ENCODE results near the gene PDSS2. TPM values are rescaled to one million over a fixed set of nuclear protein-coding genes. Genes with fewer than 3 reads are reported as not detected.

PDSS2 gene
- total and polyA plus RNA-seq, 2 of the 4 experiments (the other 2 are of a cell fraction), result 8.6 to 9.2 TPM

- no peak for TF ChIP-seq FOS (IDR thresholded peaks at IDR 0.05; ENCODE audit: low read depth, low read length)
- no peak for TF ChIP-seq MAFK (IDR thresholded peaks at IDR 0.05; ENCODE audit: low read depth, low read length)
Observed at GRCh38 chr6:107114213-107114925, 345.0 kb downstream of the PDSS2 start (continued).

GRCh38 chr6:107110200-107110599 is 349.2 kb downstream of the PDSS2 start:
- Histone ChIP-seq H3K18ac (ENCODE audit: low read depth, low read length) (no peak overlapping the region), H3K36me3 (ENCODE audit: control insufficient read depth, insufficient read depth, low read length) (no peaks in the 10 kb centered on the region)
- CTCF ChIA-PET, result no interaction called here
- TF ChIP-seq CTCF (conservative IDR thresholded peaks at IDR 0.05; ENCODE audit: low read depth, low read length) (no peak), CHD1 (IDR thresholded peaks at IDR 0.05; ENCODE audit: low read depth, low read length) (no peak), MXI1 (IDR thresholded peaks at IDR 0.05; ENCODE audit: borderline replicate concordance, low read depth, low read length) (no peak), FOS (IDR thresholded peaks at IDR 0.05; ENCODE audit: low read depth, low read length) (no peak), USF2 (IDR thresholded peaks at IDR 0.05; ENCODE audit: low read depth, low read length) (no peak), NFE2L2 (IDR thresholded peaks at IDR 0.05; ENCODE audit: low read depth, low read length) (no peak), ELK1 (IDR thresholded peaks at IDR 0.05; ENCODE audit: borderline replicate concordance, low read depth, low read length) (no peak), RFX5 (IDR thresholded peaks at IDR 0.05; ENCODE audit: low read depth, low read length) (no peak), MAFK (IDR thresholded peaks at IDR 0.05; ENCODE audit: low read depth, low read length) (no peak), POLR2A (IDR thresholded peaks at IDR 0.05; ENCODE audit: low read depth, low read length) (no peak), BHLHE40 (IDR thresholded peaks at IDR 0.05; ENCODE audit: low read depth, low read length) (no peak), RAD21 (IDR thresholded peaks at IDR 0.05; ENCODE audit: low read length) (no peak), CEBPB (IDR thresholded peaks at IDR 0.05; ENCODE audit: low read depth, low read length) (no peak), MAZ (IDR thresholded peaks at IDR 0.05; ENCODE audit: borderline replicate concordance, low read depth, low read length) (no peak)

More at GRCh38 chr6:107110200-107110599, 349.2 kb downstream of the PDSS2 start:
- Histone ChIP-seq H4K20me1 (ENCODE audit: insufficient read depth, low read length) (peaks cover 4% of the 10 kb centered on the region; the same call in 1 of the 2 replicates), H3K56ac (ENCODE audit: extremely low read depth, insufficient read depth, low read length) (no peak overlapping the region), H2BK5ac (ENCODE audit: low read depth, low read length, poor library complexity, severe bottlenecking) (no peak overlapping the region), H4K91ac (ENCODE audit: insufficient read depth, low read depth, low read length) (no peak overlapping the region), H3K4ac (ENCODE audit: low read depth, low read length) (no peak overlapping the region), H3K9ac (ENCODE audit: low read depth, low read length) (no peak overlapping the region), H2AK9ac (replicated peaks; ENCODE audit: low read depth, low read length, poor library complexity) (no peak overlapping the region), H3K9me3 (ENCODE audit: control insufficient read depth, insufficient read depth, low read length) (no peaks in the 10 kb centered on the region), H3K23ac (ENCODE audit: low read depth, low read length) (no peak overlapping the region), H4K8ac (ENCODE audit: low read depth in 2 of 2, low read length in 2 of 2) (no peak overlapping the region), H3K4me3 (ENCODE audit: insufficient read depth, low read depth, low read length) (no peak overlapping the region), H4K5ac (ENCODE audit: low read depth, low read length) (no peak overlapping the region), H3K14ac (replicated peaks; ENCODE audit: low read depth, low read length) (no peak overlapping the region), H3K27me3 (ENCODE audit: control insufficient read depth, insufficient read depth, low read length) (no peaks in the 10 kb centered on the region), H3K4me2 (ENCODE audit: low read depth, low read length) (no peak overlapping the region), H3K9me1 (ENCODE audit: insufficient read depth, low read length) (no peaks in the 10 kb centered on the region), H2AFZ (replicated peaks; ENCODE audit: low read length, poor library complexity) (no peak overlapping the region), H3K4me1 (ENCODE audit: control insufficient read depth, insufficient read depth, low read length) (no peaks in the 10 kb centered on the region), H3K79me1 (ENCODE audit: low read depth in 1 of 2, low read length in 2 of 2) (peaks cover 0 to 10% of the 10 kb centered on the region in 2 experiments; a peak in 1 of 4 replicates), H3K27ac (ENCODE audit: insufficient read depth, low read length) (no peak overlapping the region), H2BK120ac (ENCODE audit: low read depth, low read length) (no peak overlapping the region), H2BK15ac (ENCODE audit: low read depth, low read length) (no peak overlapping the region), H2AK5ac (ENCODE audit: low read depth, low read length) (no peak overlapping the region), H2BK20ac (ENCODE audit: low read depth, low read length) (no peak overlapping the region)
- WGBS, 2 experiments (ENCODE audit: extremely low coverage in 2 of 2, insufficient read length in 1 of 2), result no CpG with 5 or more reads among the region's 1 CpG
- ATAC-seq (ENCODE audit: low read depth) (no peak), DNase-seq (no peak)
- intact Hi-C loops (cut with micrococcal nuclease), result no loop called here
- dilution Hi-C loops (cut with HindIII; ENCODE audit: low sequenced_read_pairs, unreplicated experiment), result no loop called here
- POLR2A ChIA-PET (ENCODE audit: unreplicated experiment), result no interaction called here
- in situ Hi-C loops (cut with MboI; ENCODE audit: low sequenced_read_pairs), result no loop called here
- BruUV-seq (replicated peaks), result no TSS peak

All from IMR-90 (cell line).